Stomach smooth muscle (tissue), 2 donors: ENCODE measurements around the gene ATRIP.

Source experiments
- H3K27ac ChIP-seq: one replicate; pipeline ENCODE4 v1.7.0; 2013; ENCODE audit warnings: mild to moderate bottlenecking, low read length, inconsistent platforms
- H3K27me3 ChIP-seq, 2 donors: one replicate each; pipeline ENCODE4 v1.7.0; 2013; ENCODE audit warnings: low read length in 2 of 2; ENCODE audit not compliant: insufficient read depth in 2 of 2, control insufficient read depth in 1 of 2
- H3K36me3 ChIP-seq, 2 donors: one replicate each; pipeline ENCODE4 v1.7.0; 2013; ENCODE audit warnings: low read length in 2 of 2; ENCODE audit not compliant: control insufficient read depth in 2 of 2, insufficient read depth in 2 of 2
- H3K4me1 ChIP-seq: one replicate; pipeline ENCODE4 v1.7.0; 2013; ENCODE audit warnings: low read length; ENCODE audit not compliant: control insufficient read depth, insufficient read depth
- H3K4me3 ChIP-seq, 2 donors: one replicate each; pipeline ENCODE4 v1.7.0; 2013; ENCODE audit warnings: low read length in 2 of 2
- H3K9ac ChIP-seq, 2 donors: one replicate each; pipeline ENCODE4 v1.7.0; 2013; ENCODE audit warnings: low read length in 2 of 2, mild to moderate bottlenecking in 1 of 2
- H3K9me3 ChIP-seq, 2 donors: one replicate each; pipeline ENCODE4 v1.7.0; 2013; ENCODE audit warnings: low read length in 2 of 2; ENCODE audit not compliant: control insufficient read depth in 2 of 2
- donor health status: healthy.
- donor health status: Pancreatic carcinoma.

Gene ATRIP

GRCh38 chr3:48492461-48493202 is 46.1 kb downstream of the ATRIP start:
- H3K9me3 ChIP-seq: no peaks in the 10 kb centered on the region
- H3K4me3 ChIP-seq: no peak overlapping the region
- H3K36me3 ChIP-seq: peaks cover 0 to 5% of the 10 kb centered on the region in 2 donors
- H3K9ac ChIP-seq: no peak overlapping the region
- H3K4me1 ChIP-seq: no peaks in the 10 kb centered on the region
- H3K27ac ChIP-seq: no peak overlapping the region
- no peaks in the 10 kb centered on the region for H3K27me3 ChIP-seq

DNA sequence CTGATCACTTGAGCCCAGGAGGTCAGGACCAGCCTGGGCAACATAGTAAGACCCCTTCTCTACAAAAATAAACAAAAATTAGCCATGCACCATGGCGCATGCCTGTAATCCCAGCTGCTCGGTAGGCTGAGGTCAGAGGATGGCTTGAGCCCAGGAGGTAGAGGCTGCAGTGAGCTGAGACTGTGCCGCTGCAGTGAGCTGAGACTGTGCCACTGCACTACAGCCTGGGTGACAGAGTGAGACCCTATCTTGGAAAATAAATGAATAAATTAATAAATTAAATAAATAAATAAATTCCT is 46.6 kb downstream of the ATRIP start:
- Histone ChIP-seq H3K27me3 (no peaks in the 10 kb centered on the region), H3K9ac (no peak overlapping the region), H3K36me3 (peaks cover 0 to 6% of the 10 kb centered on the region in 2 donors), H3K9me3 (no peaks in the 10 kb centered on the region), H3K27ac (no peak overlapping the region), H3K4me3 (no peak overlapping the region), H3K4me1 (no peaks in the 10 kb centered on the region)

DNA sequence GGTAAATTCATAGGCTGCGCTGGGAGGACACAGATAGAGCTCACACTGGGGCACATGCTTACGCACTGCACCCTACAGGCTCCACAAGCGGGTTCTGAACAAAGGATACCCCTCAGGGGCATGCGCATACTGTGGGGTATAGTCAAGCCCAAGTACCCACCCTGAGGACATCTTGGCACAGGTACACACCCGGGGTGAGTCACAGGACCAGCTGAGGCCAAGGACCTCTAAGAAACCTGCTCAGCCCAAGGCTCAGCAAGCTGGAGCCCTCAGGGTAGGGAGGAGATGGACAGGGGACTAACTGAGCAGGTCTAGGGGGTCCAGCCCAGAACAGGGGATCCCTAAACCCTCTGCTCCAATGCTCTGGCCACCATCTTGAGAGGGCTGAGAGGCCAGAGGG is 54.1 kb downstream of the ATRIP start:
- Histone ChIP-seq H3K9me3 (no peaks in the 10 kb centered on the region), H3K9ac (no peak overlapping the region), H3K4me3 (no peak overlapping the region), H3K27ac (no peak overlapping the region), H3K36me3 (peaks cover 4 to 6% of the 10 kb centered on the region in 2 donors), H3K4me1 (peaks cover 15% of the 10 kb centered on the region), H3K27me3 (no peaks in the 10 kb centered on the region)

DNA sequence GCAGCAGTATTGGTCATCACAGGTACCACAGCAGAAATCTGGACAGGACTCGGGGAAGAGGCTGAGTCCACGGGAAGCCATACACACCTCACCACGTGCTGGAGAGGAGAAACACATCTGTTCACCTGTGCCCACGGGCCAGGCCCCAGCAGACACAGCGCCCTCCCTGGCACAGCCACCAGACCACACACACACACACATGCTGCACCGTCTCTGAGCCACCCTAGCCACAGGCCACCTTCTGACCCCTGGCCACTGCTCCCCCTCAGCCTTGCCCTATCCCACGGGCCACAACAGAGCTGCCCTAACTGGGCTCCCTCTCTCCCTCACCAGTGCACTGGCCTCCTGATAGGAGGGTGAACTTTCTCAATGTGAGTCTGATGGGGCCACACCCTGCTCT is 54.7 kb downstream of the ATRIP start:
- Histone ChIP-seq H3K36me3 (peaks cover 4 to 6% of the 10 kb centered on the region in 2 donors), H3K4me1 (peaks cover 15% of the 10 kb centered on the region), H3K27ac (no peak overlapping the region), H3K9me3 (no peaks in the 10 kb centered on the region), H3K27me3 (no peaks in the 10 kb centered on the region), H3K9ac (no peak overlapping the region), H3K4me3 (no peak overlapping the region)

DNA sequence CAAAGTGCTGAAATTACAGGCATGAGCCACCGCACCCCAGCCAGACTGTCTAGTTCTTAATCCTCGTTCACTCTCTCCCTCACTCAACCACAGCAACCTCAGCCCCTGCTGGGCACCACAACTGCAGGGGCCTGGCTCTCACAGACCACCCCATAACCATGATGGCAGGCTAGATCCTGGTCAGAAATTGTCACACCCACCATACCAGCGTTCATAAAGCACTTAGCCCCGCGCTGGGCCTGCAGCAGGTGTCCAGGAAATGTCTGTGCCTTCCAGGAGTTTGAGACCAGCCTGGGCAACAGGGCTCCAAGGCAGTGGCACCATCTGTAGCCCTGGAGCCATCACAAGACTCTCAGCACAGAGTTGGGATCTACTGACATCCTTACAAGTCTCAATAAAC is 55.6 kb downstream of the ATRIP start:
- H3K9me3 ChIP-seq: no peaks in the 10 kb centered on the region
- no peaks in the 10 kb centered on the region for H3K27me3 ChIP-seq
- H3K27ac ChIP-seq: peak overlapping the region; percentile 90
- no peak overlapping the region for H3K4me3 ChIP-seq
- peaks cover 15% of the 10 kb centered on the region for H3K4me1 ChIP-seq
- no peak overlapping the region for H3K9ac ChIP-seq
- peaks cover 4 to 6% of the 10 kb centered on the region in 2 donors for H3K36me3 ChIP-seq

DNA sequence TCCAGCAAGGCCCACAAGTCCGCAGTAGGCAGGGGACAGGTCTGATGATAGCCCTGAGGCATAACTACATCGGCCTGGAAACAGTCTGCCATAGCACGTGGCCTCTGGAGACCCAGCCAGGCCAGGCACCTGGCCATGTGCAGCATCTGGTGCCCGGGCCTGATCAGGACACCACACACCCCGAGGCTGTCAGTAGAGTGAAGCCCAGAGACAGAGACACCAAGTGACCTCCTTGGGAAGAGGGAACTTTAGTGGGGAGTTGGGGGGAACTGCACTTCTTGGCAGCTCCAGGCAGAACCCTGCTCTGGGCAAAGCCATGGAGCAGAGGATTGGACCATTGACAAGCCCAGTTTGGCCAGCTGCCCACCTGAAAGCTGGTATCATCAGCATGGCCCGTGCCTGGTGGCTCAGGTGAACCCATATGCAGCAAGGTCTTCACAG is 56.2 kb downstream of the ATRIP start:
- Histone ChIP-seq H3K4me1 (peaks cover 15% of the 10 kb centered on the region), H3K27ac (peak overlapping the region; percentile 90), H3K27me3 (no peaks in the 10 kb centered on the region), H3K9ac (peak overlapping the region; percentile 47 to 81), H3K9me3 (no peaks in the 10 kb centered on the region), H3K36me3 (peaks cover 4 to 6% of the 10 kb centered on the region in 2 donors), H3K4me3 (peak overlapping the region; percentile 68 to 86)

DNA sequence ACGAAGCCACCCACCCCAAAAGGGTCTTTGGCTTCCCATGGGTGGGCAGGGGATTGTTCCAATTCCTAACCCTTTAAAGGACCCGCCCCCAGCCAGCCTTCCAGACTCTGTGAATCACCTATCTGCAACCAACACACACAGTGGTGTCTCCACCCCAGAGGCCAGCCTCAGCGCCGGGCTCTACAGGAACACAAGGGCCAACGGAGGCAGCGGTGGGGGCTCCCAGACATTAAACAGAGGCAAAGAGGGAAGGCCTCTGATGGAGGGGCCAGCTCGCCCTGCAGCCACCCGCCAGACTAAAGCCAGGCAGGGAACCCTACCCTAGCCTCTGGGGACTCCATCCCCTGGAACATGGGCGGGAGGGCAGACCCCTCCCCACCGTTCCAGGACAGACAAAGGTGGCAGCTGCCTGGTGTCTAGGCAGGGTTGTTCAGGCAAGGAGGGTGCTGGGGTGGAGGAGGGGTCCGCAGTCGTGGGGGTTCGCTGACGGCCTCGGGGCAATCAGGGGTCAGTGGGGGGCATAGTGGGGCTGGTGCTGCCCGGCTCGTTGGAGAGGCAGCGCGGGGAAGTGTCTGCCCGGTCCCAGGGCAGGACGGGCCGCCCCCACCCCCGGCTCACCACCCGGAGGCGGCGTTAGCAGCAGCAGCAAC is 57.0 kb downstream of the ATRIP start:
- Histone ChIP-seq H3K9ac (peak overlapping the region; percentile 78 to 81), H3K4me1 (peaks cover 15% of the 10 kb centered on the region), H3K36me3 (peaks cover 2 to 4% of the 10 kb centered on the region in 2 donors), H3K4me3 (peak overlapping the region; percentile 68 to 86), H3K9me3 (no peaks in the 10 kb centered on the region), H3K27me3 (no peaks in the 10 kb centered on the region), H3K27ac (peak overlapping the region; percentile 90)

GRCh38 chr3:48504051-48504946 is 57.8 kb downstream of the ATRIP start, which contains the start of gene SHISA5:
SHISA5 (minus strand) TSS chr3:48504174; CDS start chr3:48504094, 80 bp downstream.
- Histone ChIP-seq H3K4me3 (peak within 1 kb of the TSS; percentile 68 to 86), H3K4me1 (peaks cover 15% of the 10 kb centered on the region), H3K27me3 (no peaks in the 10 kb centered on the region), H3K9me3 (no peaks in the 10 kb centered on the region), H3K27ac (peak within 1 kb of the TSS; percentile 90), H3K9ac (peak within 1 kb of the TSS; percentile 81 to 90), H3K36me3 (peaks cover 2 to 4% of the 10 kb centered on the region in 2 donors)

- Histone ChIP-seq H3K36me3 (peaks cover 0 to 2% of the 10 kb centered on the region in 2 donors), H3K4me1 (peaks cover 15% of the 10 kb centered on the region), H3K27me3 (no peaks in the 10 kb centered on the region), H3K9me3 (no peaks in the 10 kb centered on the region), H3K4me3 (peak overlapping the region in 1 of 2 donors; percentile 68), H3K9ac (peak overlapping the region; percentile 81 to 90), H3K27ac (peak overlapping the region; percentile 90)
Observed at GRCh38 chr3:48505146-48505545, 58.6 kb downstream of the ATRIP start.

DNA sequence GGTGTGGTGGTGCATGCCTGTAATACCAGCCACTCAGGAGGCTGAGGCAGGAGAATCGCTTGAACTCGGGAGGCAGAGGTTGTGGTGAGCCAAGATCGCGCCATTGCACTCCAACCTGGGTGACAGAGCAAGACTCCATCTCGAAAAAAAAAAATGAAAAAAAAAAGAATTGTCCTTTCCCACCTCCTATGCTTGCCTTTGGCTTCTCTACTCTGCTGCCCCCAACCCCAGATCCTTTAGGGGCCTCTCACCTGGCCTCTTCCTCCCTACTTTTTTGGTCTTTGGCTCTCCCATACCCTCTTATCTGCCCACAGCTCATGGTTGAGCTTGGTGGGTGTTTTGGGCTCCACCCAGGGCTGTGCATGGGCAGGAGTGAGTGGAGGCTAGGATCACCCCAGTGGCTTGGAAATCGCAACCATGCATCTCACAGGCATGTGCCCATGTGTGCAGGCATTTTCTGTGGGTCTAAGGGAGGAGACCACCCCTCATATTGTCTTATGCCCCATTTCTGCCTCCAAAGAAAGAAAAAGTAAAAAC is 59.5 kb downstream of the ATRIP start:
- H3K9me3 ChIP-seq: no peaks in the 10 kb centered on the region
- no peaks in the 10 kb centered on the region for H3K27me3 ChIP-seq
- H3K27ac ChIP-seq: no peak overlapping the region
- no peak overlapping the region for H3K9ac ChIP-seq
- no peak overlapping the region for H3K4me3 ChIP-seq
- H3K36me3 ChIP-seq: no peaks in the 10 kb centered on the region
- peaks cover 15% of the 10 kb centered on the region for H3K4me1 ChIP-seq
